Astrocyte (in vitro differentiated cells and primary cell): ENCODE data around the gene ADAMTS9. TPM values are rescaled to one million over a fixed set of nuclear protein-coding genes. Genes with fewer than 3 reads are reported as not detected.
A peak's percentile ranks its signal among the peaks of the same experiment; 100 is the strongest.

Experiments used
- DNase-seq: peaks from one replicate; pipeline ENCODE4 v3.0.0-alpha.2; 2010; ENCODE audit warnings: low read depth
- FAIRE-seq: peaks from 2 replicates; lab custom pipeline; 2011; peaks lifted over from hg19 to GRCh38; lab: Jason Lieb, UNC
- H2AFZ ChIP-seq: 2 replicates; pipeline ENCODE4 v1.6.0; 2012; ENCODE audit warnings: low read depth, low read length, inconsistent platforms
- H3K27ac ChIP-seq: 2 replicates; pipeline ENCODE4 v1.5.1; 2011; ENCODE audit warnings: low read depth, low read length, inconsistent platforms
- H3K27me3 ChIP-seq: 2 replicates; pipeline ENCODE4 v1.6.0; 2011; ENCODE audit warnings: low read length, inconsistent platforms; ENCODE audit not compliant: insufficient read depth
- H3K36me3 ChIP-seq: 2 replicates; pipeline ENCODE4 v1.5.1; 2011; ENCODE audit warnings: low read length, inconsistent platforms; ENCODE audit not compliant: insufficient read depth
- H3K4me1 ChIP-seq: 2 replicates; pipeline ENCODE4 v1.5.1; 2011; ENCODE audit warnings: low read length, inconsistent platforms; ENCODE audit not compliant: insufficient read depth
- H3K4me2 ChIP-seq: 2 replicates; pipeline ENCODE4 v1.6.0; 2012; ENCODE audit warnings: low read length, inconsistent platforms
- H3K4me3 ChIP-seq: 2 replicates; pipeline ENCODE4 v1.5.1; 2011; ENCODE audit warnings: low read depth, mild to moderate bottlenecking, low read length, inconsistent platforms; ENCODE audit not compliant: insufficient read depth
- H3K79me2 ChIP-seq: 2 replicates; pipeline ENCODE4 v1.6.0; 2012; ENCODE audit warnings: mild to moderate bottlenecking, low read length, inconsistent platforms; ENCODE audit not compliant: insufficient read depth
- H3K9ac ChIP-seq: 2 replicates; pipeline ENCODE4 v1.6.0; 2012; ENCODE audit warnings: mild to moderate bottlenecking, low read length, inconsistent platforms
- H3K9me3 ChIP-seq: 2 replicates; pipeline ENCODE4 v1.5.1; 2012; ENCODE audit warnings: low read depth, mild to moderate bottlenecking, low read length, inconsistent platforms; ENCODE audit not compliant: insufficient read depth
- H4K20me1 ChIP-seq: 2 replicates; pipeline ENCODE4 v1.6.0; 2012; ENCODE audit warnings: low read length, inconsistent platforms; ENCODE audit not compliant: insufficient read depth
- H3K27ac Mint-ChIP-seq: one replicate; pipeline ENCODE4 v1.8.0; 2021; ENCODE audit warnings: mild to moderate bottlenecking, mixed read lengths; ENCODE audit not compliant: unreplicated experiment
- H3K27me3 Mint-ChIP-seq: one replicate; pipeline ENCODE4 v1.8.0; 2021; ENCODE audit warnings: low read depth, mixed read lengths; ENCODE audit not compliant: unreplicated experiment
- H3K36me3 Mint-ChIP-seq: one replicate; pipeline ENCODE4 v1.8.0; 2021; ENCODE audit warnings: low read depth, mixed read lengths; ENCODE audit not compliant: unreplicated experiment
- H3K4me1 Mint-ChIP-seq: one replicate; pipeline ENCODE4 v1.8.0; 2021; ENCODE audit warnings: low read depth, mixed read lengths; ENCODE audit not compliant: unreplicated experiment
- H3K4me3 Mint-ChIP-seq: one replicate; pipeline ENCODE4 v1.8.0; 2021; ENCODE audit warnings: mild to moderate bottlenecking, moderate library complexity, mixed read lengths; ENCODE audit not compliant: unreplicated experiment
- H3K9me3 Mint-ChIP-seq: one replicate; pipeline ENCODE4 v1.8.0; 2021; ENCODE audit warnings: mild to moderate bottlenecking, mixed read lengths; ENCODE audit not compliant: unreplicated experiment
- CTCF ChIP-seq: IDR thresholded peaks from 2 replicates; pipeline ENCODE4 v1.5.1; 2011; ENCODE audit warnings: low read depth, mild to moderate bottlenecking, inconsistent platforms, low read length, moderate library complexity; ENCODE audit not compliant: insufficient read depth
- EZH2 ChIP-seq: IDR thresholded peaks from 2 replicates; pipeline ENCODE4 v1.6.1; 2012; ENCODE audit warnings: mild to moderate bottlenecking, low read length, inconsistent platforms; ENCODE audit not compliant: insufficient read depth
- total RNA-seq: library from RNA; stranded (reverse); gene quantifications from 2 replicates; pipeline ENCODE4 v1.2.1, GENCODE V29; 2021

ADAMTS9 gene
- total RNA-seq, 1 donor from 2014 or later: 8.3 TPM

GRCh38 chr3:64685800-64686445 lies 1.9 kb downstream of the ADAMTS9 start:
- Histone ChIP-seq H3K79me2 (no peaks in the 10 kb centered on the region), H3K4me2 (peak overlapping the region; percentile 100), H2AFZ (peak overlapping the region; percentile 96), H4K20me1 (peaks cover 4% of the 10 kb centered on the region), H3K4me3 (peak overlapping the region; percentile 71), H3K27ac (peak overlapping the region; percentile 80), H3K36me3 (no peaks in the 10 kb centered on the region), H3K9me3 (no peaks in the 10 kb centered on the region), H3K9ac (peak overlapping the region; percentile 83), H3K4me1 (peaks cover 16% of the 10 kb centered on the region), H3K27me3 (no peaks in the 10 kb centered on the region)
- peaks cover 4% of the 10 kb centered on the region for H3K36me3 Mint-ChIP-seq
- peaks cover 4% of the 10 kb centered on the region for H3K4me1 Mint-ChIP-seq
- H3K9me3 Mint-ChIP-seq: no peaks in the 10 kb centered on the region
- FAIRE-seq: no peak
- H3K4me3 Mint-ChIP-seq: peak overlapping the region; percentile 96
- peaks cover 20% of the 10 kb centered on the region for H3K27me3 Mint-ChIP-seq
- DNase-seq: peak; percentile 91
- H3K27ac Mint-ChIP-seq: peak overlapping the region; percentile 94
- TF ChIP-seq CTCF (no peak), EZH2 (no peak)

DNA sequence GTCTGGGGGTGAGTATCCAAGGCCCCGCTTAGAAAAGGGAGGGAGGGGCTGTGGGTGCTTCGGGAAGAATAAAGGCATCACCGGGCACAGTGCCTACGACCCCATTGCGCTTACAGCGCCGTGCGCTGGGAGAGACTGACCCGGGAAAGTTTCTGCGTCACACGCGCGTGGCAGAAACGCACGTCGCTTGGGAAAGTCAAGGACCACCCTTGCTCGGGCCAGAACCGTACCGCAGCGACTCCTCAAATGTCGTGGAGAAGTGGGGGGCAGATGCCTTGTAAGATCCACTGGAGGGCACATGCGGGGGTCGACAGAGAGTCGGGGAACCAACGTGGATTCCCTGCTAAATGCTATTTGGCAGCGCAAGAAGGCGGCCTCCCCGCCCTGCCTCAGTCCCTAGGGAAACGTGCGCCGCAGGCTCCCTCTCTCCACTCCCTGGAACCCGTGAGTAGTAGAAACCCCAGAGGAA lies 2.4 kb downstream of the ADAMTS9 start:
- Histone ChIP-seq H3K79me2 (no peaks in the 10 kb centered on the region), H3K4me3 (peak overlapping the region; percentile 71), H3K4me2 (peak overlapping the region; percentile 100), H3K4me1 (peaks cover 16% of the 10 kb centered on the region), H4K20me1 (peaks cover 4% of the 10 kb centered on the region), H3K27me3 (no peaks in the 10 kb centered on the region), H3K9ac (peak overlapping the region; percentile 83), H3K9me3 (no peaks in the 10 kb centered on the region), H3K36me3 (no peaks in the 10 kb centered on the region), H2AFZ (peak overlapping the region; percentile 96), H3K27ac (peak overlapping the region; percentile 18)
- no peak for FAIRE-seq
- peaks cover 4% of the 10 kb centered on the region for H3K4me1 Mint-ChIP-seq
- H3K4me3 Mint-ChIP-seq: peak overlapping the region; percentile 96
- H3K9me3 Mint-ChIP-seq: no peaks in the 10 kb centered on the region
- TF ChIP-seq CTCF (peak; percentile 4), EZH2 (no peak)
- DNase-seq: peak; percentile 51
- H3K27ac Mint-ChIP-seq: peak overlapping the region; percentile 94
- H3K36me3 Mint-ChIP-seq: peaks cover 4% of the 10 kb centered on the region
- peaks cover 20% of the 10 kb centered on the region for H3K27me3 Mint-ChIP-seq

DNA sequence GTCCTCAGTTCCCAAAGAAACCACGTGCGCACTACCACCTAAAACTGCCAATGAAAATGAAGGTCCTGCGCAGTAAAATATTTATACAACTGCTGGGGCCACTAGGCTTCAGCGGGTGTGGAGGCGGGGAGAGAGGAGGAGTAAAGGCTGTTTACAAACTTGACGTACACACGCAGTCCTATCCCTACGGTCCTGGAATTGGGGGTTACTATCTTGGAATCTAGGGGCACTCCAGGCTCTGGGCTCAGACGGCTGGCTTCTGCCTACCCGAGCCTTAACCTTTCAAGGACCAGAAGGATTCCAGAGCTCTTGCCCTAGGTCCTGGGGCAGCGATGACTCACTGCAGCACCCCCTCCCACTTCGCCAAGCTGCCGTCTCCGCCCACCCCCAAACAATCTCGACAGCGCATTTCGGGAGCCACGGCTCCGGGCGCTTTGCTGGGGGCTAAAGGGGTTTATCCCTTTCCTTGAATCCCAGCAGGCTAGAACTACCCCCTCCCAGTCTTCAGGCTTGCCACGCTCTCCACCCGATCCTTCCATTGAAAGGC lies 3.0 kb downstream of the ADAMTS9 start:
- H3K4me1 ChIP-seq: peaks cover 16% of the 10 kb centered on the region
- no peak overlapping the region for H3K27ac ChIP-seq
- H2AFZ ChIP-seq: peak overlapping the region; percentile 96
- H3K4me3 ChIP-seq: peak overlapping the region; percentile 71
- no peaks in the 10 kb centered on the region for H3K79me2 ChIP-seq
- peaks cover 20% of the 10 kb centered on the region for H3K27me3 Mint-ChIP-seq
- H3K9me3 Mint-ChIP-seq: no peaks in the 10 kb centered on the region
- peaks cover 4% of the 10 kb centered on the region for H3K36me3 Mint-ChIP-seq
- no peaks in the 10 kb centered on the region for H3K27me3 ChIP-seq
- peak overlapping the region; percentile 100 for H3K4me2 ChIP-seq
- FAIRE-seq (no peak), DNase-seq (peak; percentile 10)
- no peaks in the 10 kb centered on the region for H3K9me3 ChIP-seq
- H4K20me1 ChIP-seq: peaks cover 4% of the 10 kb centered on the region
- TF ChIP-seq CTCF (no peak), EZH2 (no peak)
- peaks cover 4% of the 10 kb centered on the region for H3K4me1 Mint-ChIP-seq
- H3K9ac ChIP-seq: peak overlapping the region; percentile 83
- peak overlapping the region; percentile 94 for H3K27ac Mint-ChIP-seq
- peak overlapping the region; percentile 96 for H3K4me3 Mint-ChIP-seq
- H3K36me3 ChIP-seq: no peaks in the 10 kb centered on the region
